ENCODE measurements around the gene NUBPL.

- no peak for TF ChIP-seq CTCF (IDR thresholded peaks at IDR 0.05)
- TF ChIP-seq POLR2A (IDR thresholded peaks at IDR 0.05) = no peak
Observed at GRCh38 chr14:31560759-31561154, 447 bp upstream of the NUBPL start.

All from adrenal gland (tissue), 5 donors.